Measurements from ENCODE around the gene AMFR. TPM values are rescaled to one million over a fixed set of nuclear protein-coding genes. Genes with fewer than 3 reads are reported as not detected.

The AMFR gene
- total RNA-seq, 4 donors from 2014 or later = 81.5 to 190 (median 112) TPM

DNA sequence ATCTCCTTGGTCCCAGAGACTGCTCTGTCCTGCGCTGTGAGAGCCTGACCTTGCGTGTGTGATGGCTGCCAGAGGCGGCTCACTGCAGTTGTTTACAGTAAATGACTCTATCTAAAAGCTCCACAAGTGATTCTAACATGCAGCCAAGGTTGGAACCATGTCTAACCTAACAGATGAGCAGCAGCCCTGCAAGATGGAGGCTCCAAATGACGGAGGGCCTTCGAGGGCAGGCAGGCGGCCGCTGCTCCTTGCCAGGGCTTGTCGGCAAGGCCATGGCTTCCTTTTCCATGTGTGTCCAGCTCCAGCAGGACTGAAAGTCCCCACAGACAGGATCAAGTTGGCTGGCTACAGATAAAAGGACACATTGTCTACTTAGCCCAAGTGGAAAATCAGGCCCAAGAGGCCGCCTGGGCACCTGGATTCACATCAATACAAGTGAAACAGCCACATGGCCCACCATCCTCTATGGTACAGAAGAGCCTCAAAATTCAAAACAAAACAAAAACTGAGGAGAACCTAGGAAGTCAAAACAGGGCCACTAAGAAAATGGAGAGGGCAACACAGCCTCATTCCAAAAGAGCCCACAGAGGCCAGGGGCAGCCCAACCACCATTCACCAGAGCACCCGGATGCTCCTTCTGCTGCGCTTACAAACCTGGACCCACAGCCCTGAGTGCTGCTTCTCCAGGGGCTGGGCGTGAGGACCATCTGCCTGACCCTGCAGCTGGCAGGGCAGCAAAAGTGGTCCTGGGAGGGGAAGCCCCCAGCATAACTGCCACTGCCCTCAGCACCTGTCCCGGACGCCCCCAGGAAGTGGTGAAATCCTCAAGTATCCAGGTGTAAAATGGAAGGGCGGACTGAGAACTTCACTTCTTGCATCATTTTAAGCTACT lies 65.0 kb downstream of the AMFR start:
- no peak overlapping the region for H3K27ac ChIP-seq
- intact Hi-C loops (cut with DNase I; ENCODE audit: low total_unique reads) = no loop called here
- no peaks in the 10 kb centered on the region for H3K9me3 ChIP-seq
- H3K27me3 ChIP-seq = no peaks in the 10 kb centered on the region
- DNase-seq = peak in 1 of 2 donors; percentile 8
- no peak overlapping the region for H3K4me3 ChIP-seq
- TF ChIP-seq POLR2A (IDR thresholded peaks at IDR 0.05) (no peak), CTCF (IDR thresholded peaks at IDR 0.05) (no peak)
- no peaks in the 10 kb centered on the region for H3K4me1 ChIP-seq
- no peaks in the 10 kb centered on the region for H3K36me3 ChIP-seq

- Histone ChIP-seq H3K27ac (peak overlapping the region; percentile 64 to 83), H3K36me3 (no peaks in the 10 kb centered on the region), H3K4me1 (no peaks in the 10 kb centered on the region), H3K27me3 (no peaks in the 10 kb centered on the region), H3K9me3 (no peaks in the 10 kb centered on the region), H3K4me3 (no peak overlapping the region)
- intact Hi-C loops (cut with DNase I; ENCODE audit: low total_unique reads) = no loop called here
- peak in 1 of 2 donors; percentile 19 for DNase-seq
- no peak for TF ChIP-seq POLR2A (IDR thresholded peaks at IDR 0.05)
- TF ChIP-seq CTCF (IDR thresholded peaks at IDR 0.05) = no peak
Observed at GRCh38 chr16:56357765-56358322, 67.5 kb downstream of the AMFR start.

- TF ChIP-seq POLR2A (IDR thresholded peaks at IDR 0.05) = no peak
- no peak for TF ChIP-seq CTCF (IDR thresholded peaks at IDR 0.05)
- DNase-seq = peak in 1 of 2 donors; percentile 19
- H3K4me3 ChIP-seq = peak overlapping the region; percentile 29 to 39
- intact Hi-C loops (cut with DNase I; ENCODE audit: low total_unique reads) = no loop called here
- peak overlapping the region; percentile 64 to 83 for H3K27ac ChIP-seq
- no peaks in the 10 kb centered on the region for H3K4me1 ChIP-seq
- no peaks in the 10 kb centered on the region for H3K27me3 ChIP-seq
- H3K36me3 ChIP-seq = no peaks in the 10 kb centered on the region
- no peaks in the 10 kb centered on the region for H3K9me3 ChIP-seq
Observed at GRCh38 chr16:56357241-56357764, 68.0 kb downstream of the AMFR start.

DNA sequence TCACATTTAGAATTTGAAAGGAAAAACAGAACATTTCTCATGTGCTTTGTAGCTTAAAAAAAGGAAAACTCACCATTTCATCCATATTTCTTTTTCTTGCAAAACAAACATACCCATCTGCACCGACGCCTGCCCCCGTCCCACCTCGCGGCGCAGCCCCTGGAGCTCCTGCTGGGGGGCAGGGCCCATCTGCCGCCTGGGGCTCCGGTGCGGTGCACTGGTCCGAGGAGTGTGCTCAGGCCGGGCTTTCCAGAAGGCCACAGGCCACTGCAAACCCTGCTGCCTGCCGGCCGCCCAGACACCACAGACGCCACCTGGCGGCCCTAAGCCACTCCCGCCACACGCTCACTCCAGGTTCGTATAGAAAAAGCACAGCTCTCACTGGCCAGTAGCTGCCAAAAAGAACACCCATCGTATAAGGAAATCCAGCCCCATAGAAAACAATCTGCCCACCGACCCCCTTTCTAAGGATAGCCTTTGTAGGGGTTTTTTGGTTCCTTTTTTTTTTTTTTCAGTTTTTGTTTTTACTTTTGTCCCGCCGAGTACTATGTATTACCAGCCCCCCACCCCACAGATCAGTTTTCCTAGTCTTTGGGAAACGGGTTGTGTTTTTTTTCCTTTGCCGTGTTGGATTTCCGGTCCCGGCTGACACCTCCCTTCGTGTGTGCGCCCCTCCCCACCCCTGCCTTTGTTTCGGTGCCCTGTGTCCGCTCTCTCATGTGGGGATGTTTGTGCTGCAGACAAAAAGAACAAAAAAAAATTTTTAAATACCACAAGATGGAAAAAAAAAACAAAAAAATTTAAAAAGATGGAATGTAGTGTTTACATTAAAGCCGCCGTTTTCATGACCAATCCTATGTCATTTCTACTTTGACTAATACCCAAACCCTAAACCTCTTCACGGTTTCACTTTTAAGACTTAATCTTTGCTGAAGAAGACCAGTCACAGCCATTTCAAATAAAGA lies 68.8 kb downstream of the AMFR start:
- H3K4me1 ChIP-seq = no peaks in the 10 kb centered on the region
- TF ChIP-seq POLR2A (IDR thresholded peaks at IDR 0.05) (no peak), CTCF (IDR thresholded peaks at IDR 0.05) (peak; percentile 80 to 93 (median 86))
- H3K27ac ChIP-seq = peak overlapping the region; percentile 64 to 83
- DNase-seq = peak; percentile 73 to 76
- no peaks in the 10 kb centered on the region for H3K27me3 ChIP-seq
- peak overlapping the region; percentile 29 to 39 for H3K4me3 ChIP-seq
- H3K36me3 ChIP-seq = no peaks in the 10 kb centered on the region
- no peaks in the 10 kb centered on the region for H3K9me3 ChIP-seq
- intact Hi-C loops (cut with DNase I; ENCODE audit: low total_unique reads) = no loop called here

Measured in uterus (tissue), 4 donors.